GM19035 (cell line): ENCODE measurements around the gene ZBTB43.
A peak's percentile ranks its signal among the peaks of the same experiment; 100 is the strongest.
"Not testable (repeated sequence)": the region's sequence is repeated elsewhere in the genome, so short reads cannot be mapped to it uniquely, and the experiment has no call there.

Source experiments
- ATAC-seq: cut with Tn5 transposase; IDR thresholded peaks from one replicate; pipeline ENCODE4 v1.9.1; 2021; ENCODE audit not compliant: unreplicated experiment

Gene ZBTB43, protein sequence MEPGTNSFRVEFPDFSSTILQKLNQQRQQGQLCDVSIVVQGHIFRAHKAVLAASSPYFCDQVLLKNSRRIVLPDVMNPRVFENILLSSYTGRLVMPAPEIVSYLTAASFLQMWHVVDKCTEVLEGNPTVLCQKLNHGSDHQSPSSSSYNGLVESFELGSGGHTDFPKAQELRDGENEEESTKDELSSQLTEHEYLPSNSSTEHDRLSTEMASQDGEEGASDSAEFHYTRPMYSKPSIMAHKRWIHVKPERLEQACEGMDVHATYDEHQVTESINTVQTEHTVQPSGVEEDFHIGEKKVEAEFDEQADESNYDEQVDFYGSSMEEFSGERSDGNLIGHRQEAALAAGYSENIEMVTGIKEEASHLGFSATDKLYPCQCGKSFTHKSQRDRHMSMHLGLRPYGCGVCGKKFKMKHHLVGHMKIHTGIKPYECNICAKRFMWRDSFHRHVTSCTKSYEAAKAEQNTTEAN

DNA sequence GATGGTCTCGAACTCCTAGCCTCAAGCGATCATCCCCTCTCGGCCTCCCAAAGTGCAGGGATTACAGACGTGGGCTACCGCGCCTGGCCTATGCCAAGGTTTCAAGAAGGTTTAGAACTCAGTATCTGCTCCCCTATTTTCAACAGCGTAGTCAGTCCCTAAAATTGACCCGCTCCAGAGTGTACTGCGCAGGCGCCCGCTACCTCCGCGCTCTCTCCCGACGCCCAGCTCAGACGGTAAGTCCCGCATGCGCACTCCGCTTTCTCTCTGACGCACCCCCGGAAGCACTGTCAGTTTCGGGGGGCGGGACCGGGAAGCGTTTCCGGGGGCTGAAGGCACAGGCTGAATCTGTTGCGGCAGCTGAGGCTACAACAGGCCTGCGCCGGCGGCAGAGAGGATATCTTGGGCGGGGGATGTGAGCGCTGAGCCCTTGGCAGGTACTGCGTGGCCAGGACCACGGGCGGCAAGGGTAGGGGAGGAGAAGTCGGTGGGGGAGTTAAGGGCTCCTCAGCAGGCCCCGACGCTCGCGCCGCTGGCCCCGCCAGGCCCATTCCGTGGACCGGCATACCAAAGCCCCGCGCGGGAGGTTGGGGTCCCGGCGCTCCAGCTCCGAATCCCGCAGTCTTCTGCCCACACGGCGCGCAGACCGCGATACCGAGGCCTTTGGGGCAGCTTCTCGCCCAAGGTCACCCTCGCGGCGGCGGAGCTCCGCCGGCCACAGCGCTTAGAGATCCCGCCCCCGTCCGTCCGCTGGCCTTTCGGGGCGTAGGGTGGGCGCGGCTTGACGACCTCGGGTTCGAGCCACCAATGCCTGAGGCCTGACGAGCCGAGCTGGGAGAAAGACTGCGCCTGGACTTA is at the start of gene ZBTB43:
ZBTB43 (plus strand) TSS at position 345 of the 858 bp plus-strand sequence. CDS start 27,470 bp downstream, outside the sequence.
- ATAC-seq: peak; percentile 82

DNA sequence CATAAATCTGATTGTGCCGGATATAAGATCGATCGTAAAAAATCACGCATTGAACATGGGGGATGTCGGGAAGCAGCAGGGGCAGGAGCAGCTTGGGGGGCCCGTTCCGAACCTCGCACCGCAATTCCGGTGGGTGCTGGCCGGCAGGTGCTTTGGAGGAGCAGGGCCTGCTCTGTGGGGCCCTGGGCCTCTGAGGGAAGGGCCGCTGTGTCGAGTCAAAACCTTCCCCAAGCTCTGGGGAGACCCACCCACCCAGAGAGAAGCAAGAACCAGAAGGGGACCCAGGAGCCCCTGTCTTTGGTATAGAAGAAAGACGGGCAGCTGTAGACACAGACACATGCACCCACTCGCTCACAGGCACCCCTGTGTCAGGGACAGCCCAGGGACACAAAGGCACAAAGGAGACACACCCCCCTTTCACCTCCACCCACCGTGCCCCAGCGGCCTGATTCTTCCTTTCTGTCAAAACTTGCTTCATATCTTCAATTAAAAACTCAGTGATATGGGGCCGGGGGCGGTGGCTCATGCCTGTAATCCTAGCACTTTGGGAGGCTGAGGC is 49.4 kb upstream of the ZBTB43 start:
- no peak for ATAC-seq

DNA sequence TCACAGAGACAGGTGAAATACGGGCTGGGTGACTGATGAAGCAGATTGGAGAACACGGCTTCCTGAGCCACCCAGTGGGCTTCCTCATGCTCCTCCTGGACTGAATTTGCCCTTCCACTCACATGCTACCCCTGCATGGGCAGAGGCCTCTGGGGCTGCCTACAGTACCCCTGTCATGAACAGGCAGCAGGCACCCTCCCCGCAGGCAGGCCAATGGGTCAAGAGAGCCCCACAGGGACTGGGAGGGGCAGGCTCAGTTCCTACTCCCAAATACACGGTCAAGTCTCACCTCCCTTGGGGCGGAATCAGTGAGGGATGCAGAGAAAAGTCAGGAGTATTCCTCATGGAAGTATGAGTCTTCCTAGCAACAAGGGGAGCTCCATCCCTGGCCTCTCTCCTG is 48.6 kb upstream of the ZBTB43 start:
- no peak for ATAC-seq

DNA sequence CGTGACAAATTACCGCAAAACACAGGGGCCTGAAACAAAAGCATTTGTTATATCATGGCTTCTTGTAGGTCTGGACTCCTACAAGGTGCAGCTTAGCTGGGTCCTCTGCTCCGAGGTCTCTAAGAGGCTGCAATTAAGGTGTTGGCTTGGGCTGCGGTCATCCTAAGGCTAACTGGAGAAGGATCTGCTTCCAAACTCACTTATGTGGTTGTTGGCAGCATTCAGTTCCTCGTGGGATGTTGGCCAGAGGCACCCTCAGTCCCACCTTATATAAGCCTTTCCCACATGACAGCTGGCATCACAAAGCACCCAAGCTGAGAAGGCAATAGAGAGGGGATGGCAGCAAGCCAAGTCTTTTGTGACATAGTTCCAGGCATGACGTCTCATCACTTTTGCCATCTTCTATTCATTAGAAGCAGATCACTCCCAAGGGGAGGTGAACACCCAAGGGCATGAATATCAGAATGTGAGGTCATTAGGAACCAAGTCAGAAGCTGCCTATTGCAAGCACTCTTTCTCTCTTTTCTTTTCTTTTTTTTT is 47.9 kb upstream of the ZBTB43 start:
- ATAC-seq: no peak

DNA sequence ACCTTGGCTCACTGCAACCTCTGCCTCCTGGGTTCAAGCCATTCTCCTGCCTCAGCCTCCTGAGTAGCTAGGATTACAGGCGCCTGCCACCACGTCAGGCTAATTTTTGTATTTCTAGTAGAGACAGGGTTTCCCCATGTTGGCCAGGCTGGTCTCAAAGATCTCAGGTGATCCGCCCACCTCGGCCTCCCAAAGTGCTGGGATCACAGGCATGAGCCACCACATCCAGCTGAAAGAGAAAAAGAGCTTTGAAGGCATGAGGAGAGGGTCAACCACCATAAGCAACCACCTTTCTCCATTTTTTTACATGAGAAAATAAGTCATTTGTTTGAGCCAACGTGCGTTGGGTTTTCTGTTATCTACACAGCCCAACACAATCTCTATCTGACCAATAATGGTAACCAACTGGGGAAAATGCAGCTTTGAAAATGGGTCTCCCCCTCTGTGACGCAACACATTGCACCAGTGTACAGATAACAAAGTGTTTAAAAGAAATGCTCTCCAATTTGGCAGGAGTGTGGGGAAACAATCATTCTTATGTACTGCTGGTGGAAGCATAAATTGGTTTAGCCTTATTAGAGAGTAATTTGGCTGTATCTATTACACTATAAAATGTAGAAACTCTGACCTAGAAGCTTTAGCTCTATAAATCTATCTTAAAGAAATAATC is 45.8 kb upstream of the ZBTB43 start:
- ATAC-seq: no peak

DNA sequence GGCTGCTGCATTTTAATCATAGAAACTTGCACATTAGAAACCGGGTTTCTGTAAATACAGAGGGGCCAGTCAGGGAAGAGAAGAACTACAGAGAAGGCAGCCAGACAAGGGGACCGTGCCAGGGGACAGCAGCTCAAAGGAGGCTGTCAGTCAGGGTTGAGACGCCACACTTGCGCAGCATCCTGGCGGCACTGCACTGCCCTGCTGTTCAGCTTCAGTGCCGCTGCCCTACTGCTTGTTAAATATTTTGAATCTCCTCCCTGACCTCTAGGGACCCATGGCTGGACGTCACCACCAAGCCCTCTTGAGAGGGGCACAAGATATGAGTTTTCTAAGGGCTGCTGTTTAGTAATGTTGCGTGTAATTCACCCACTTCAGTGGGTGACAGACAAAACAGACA is 43.6 kb upstream of the ZBTB43 start:
- ATAC-seq: no peak

DNA sequence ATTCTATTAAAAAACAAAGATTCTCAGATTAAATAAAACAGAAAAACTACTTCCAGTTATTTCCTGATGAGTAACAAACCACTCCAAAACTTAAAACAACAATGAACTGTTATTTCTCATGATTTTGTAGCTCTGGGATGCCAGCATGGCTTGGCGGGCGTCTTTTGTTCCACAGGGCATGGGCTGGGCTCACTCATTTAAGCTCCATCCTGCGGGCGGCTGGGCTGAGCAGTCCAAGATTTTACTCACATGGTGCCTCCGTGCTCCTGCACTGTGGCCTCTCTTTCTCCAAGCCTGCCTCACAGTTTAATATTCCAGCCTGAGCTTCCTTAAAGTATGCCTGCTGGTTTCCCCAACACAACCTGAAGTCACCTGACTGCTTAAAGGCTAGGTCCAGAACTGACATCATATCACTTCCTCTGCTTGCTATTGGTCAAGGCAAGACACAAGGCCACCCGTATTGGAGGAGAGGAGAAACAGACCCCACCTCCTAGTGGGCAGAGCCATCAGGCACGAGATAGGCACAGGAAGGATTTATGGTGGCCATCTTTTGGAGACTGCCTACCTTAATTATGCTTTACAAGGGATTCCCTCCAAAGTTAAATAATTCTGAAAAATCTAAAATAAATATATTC is 41.6 kb upstream of the ZBTB43 start:
- ATAC-seq: no peak

DNA sequence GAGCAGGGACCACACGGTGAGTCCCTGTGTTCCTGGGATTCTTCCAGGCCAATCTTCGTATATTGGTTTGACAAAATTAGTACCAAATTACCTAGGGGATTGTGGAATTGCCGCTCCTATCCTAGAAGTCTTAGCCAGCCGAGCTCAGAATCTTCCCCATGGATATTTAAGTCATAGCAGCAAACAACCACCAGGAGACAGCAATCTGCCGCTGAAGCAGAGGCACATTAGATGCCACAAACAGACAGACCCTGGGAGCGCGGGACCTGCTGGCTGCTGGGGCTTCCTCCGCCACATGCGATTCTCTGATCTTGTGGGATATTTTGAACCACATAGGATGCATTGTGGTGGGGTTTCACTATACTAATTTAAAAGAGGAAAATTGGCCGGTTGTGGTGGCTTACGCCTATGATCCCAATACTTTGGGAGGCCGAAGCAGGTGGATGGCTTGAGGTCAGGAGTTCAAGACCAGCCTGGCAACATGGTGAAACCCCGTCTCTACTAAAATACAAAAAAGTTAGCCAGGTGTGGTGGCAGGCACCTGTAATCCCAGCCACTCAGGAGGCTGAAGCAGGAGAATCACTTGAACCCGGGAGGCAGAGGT is 31.7 kb upstream of the ZBTB43 start:
- ATAC-seq: no peak

DNA sequence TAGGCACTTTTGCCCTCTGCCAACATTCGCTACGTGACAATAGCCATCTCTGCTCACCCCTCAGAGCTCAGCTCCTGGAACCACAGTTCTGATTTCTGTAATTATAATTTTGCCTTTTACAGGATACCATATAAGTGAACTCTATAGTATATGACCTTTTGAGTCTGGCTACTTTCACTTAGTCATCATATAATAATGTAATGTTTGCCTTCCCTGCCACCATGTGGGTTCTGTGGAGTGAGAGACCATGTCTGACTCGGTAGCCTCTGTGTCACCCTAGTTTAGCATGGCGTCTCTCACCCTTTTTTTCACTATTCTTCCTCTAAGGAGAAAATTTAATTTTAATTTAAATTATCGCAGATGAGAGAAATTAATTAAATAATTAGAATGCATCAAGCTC is 28.9 kb upstream of the ZBTB43 start:
- ATAC-seq: no peak

DNA sequence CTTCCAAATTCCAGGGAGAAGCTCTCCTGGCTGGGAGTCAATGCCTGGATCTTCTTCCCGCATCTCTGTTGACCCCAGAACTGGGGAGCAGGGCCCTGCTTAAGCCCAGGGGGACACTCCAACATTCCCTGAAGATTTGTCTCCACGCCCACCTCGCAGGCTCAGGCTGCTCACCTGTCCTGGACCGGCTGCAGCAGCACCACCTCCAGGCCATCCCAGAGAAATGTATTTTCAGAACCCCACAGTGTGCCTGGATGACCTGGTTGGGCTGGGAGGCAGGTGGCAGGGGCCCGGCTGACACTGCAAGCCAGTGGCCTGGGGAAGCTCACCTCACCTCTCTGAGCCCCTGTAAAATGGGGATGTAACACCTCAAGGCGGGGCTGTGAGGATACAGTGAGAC is 27.1 kb upstream of the ZBTB43 start:
- ATAC-seq: no peak

DNA sequence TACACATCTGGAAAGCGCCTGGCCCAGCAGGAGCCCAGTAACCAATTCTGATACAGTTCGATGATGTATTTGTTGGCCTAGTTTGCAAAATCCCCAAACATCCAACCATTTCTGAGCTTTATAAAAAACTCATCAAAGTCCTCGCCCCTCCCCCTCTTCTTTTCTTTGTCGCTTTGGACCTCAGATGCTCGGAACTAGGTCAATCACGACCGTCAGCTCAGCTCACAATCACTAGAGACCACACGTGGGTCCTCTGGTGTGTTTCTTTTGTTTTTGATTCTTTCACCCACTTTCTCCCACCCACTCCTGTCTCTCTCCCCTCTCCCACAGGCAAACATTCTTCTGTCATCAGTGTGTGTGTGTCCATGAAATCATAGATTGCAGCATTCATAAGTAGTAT is 26.7 kb upstream of the ZBTB43 start:
- ATAC-seq: no peak

DNA sequence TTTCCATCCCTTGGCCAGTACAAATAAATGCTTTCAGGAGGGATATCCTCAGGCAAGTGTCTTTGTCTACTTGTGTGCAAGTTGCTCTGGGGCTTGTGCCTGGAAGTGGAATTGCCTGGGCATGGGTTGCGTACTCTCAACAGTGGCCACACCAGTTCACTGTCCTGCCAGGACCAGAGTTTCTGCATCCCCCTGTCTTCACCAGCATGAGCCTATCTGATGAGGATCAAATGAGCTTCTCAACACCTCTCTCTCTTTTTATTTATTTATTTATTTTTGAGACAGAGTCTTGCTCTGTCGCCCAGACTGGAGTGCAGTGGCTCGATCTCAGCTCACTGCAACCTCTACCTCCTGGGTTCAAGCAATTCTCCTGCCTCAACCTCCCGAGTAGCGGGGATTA is 26.1 kb upstream of the ZBTB43 start:
- ATAC-seq: not testable (repeated sequence)

DNA sequence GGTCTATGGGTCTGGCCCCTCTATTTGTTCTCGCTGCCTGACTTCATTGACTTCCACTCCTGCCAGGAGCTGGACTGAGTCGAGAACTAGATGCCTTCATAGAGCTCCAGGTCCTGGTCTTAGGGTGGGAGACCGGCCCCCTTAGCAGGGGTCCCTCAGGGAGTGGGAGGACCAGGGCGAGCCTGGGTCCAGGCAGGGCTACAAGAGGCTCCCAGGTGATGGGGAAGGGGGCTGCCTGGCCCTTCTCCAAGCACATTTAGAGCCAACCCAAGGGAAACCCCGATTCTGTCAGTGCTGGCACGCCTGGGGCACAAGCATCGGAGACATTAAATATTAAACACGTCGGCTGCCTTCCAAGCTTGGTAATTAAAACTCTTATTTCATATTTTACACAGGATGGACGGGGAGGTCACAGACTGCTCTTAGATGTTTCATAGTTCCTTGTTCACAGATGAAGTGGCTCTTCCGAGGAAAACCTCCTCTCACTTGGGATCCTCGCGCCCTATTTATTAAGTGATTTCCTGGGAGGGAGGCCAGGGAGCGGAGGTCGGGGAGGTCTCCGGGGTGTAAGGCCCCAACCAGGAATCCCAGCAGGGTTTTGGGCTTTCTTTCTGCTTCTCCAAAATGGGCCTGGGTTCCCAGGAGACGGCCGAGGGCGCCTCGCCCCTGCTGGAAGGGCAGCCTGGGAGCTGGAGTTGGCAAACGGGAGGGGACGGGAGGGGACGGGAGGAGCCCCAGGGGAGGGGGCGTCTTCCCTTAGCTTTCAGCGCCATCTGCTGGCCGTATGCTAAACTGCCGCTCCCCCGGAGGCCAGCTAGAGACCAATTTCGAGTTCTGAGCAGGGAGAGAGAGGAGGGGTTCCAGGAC is 23.4 kb upstream of the ZBTB43 start:
- ATAC-seq: no peak

DNA sequence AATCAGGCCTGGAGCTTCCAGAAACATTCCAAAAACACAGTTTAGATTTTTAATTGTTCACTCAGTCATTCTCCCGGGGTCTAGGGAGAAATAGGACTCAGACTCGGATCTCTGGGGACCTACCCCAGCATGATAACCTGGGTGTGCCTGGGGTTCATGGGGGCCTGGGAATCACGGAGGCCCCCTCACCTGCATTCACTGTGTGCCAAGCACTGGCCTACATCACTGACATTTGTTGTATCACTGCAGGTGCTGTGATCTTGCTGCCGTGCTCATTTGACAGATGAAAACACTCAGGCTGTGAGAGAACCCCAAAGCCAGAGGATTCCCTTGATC is 22.8 kb upstream of the ZBTB43 start:
- no peak for ATAC-seq

DNA sequence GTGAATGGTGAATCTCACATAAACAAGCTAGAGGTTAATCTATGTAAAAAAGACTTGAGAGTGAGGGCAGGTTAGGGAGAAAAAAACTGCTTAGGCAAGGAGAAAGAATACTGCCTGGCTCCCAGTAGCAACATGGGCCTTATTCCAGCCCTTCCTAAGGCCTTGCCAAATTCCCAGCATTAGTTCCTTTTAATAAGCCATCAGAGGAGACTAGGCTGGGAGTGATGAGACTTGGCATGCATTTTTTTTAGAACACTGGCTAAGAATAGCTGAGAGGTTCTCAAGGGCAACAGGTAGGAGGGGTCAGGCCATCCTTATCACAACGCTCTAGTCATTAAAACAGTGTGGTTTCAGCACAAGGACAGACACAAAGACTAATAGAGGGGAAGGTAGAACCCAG is 20.9 kb upstream of the ZBTB43 start:
- ATAC-seq: no peak

DNA sequence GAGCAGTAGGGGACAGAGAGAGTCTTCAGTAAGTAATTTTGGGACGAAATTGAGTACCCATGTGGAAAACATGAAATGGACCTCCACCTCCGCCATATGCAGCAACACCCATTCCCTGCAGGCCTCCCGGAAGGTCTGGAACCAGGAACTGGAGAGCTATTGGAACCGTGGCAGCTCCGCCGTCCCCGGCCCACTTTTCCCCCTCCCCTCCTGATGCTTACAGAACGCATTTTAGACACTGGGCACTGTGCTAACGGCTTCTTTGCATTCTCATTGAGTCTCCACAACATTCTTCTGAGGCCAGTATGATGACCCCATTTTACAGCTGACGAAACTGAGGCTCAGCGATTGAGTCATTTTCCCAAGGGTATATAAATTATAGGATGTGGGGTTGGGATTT is 20.4 kb upstream of the ZBTB43 start:
- ATAC-seq: no peak

DNA sequence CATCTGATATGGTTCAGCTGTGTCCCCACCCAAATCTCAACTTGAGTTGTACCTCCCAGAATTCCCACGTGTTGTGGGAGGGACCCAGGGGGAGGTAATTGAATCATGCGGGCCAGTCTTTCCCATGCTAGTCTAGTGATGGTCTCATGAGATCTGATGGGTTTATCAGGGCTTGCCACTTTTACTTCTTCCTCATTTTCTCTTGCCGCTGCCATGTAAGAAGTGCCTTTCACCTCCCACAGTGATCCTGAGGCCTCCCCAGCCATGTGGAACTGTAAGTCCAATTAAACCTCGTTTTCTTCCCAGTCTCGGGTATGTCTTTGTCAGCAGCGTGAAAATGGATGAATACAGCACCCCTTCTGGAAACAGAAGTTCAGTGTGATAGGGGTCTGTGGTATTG is 20.0 kb upstream of the ZBTB43 start:
- not testable (repeated sequence) for ATAC-seq

DNA sequence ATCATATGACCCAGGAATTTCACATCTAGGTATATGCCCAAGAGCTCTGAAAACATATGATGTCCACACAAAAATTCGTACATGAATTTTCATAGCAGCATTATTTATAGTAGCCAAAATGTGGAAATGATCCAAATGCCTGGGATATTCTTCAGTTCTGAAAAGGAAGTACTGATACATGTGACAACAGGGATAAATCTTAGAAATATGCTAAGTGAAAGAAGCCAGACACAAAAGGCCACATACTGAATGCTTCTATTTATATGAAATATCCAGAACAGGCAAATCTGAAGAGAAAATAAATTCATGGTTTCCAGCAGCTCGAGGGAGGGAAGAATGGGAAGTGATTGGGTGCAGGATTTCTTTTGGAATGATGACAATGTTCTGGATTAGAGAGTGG is 16.8 kb upstream of the ZBTB43 start:
- ATAC-seq: no peak

DNA sequence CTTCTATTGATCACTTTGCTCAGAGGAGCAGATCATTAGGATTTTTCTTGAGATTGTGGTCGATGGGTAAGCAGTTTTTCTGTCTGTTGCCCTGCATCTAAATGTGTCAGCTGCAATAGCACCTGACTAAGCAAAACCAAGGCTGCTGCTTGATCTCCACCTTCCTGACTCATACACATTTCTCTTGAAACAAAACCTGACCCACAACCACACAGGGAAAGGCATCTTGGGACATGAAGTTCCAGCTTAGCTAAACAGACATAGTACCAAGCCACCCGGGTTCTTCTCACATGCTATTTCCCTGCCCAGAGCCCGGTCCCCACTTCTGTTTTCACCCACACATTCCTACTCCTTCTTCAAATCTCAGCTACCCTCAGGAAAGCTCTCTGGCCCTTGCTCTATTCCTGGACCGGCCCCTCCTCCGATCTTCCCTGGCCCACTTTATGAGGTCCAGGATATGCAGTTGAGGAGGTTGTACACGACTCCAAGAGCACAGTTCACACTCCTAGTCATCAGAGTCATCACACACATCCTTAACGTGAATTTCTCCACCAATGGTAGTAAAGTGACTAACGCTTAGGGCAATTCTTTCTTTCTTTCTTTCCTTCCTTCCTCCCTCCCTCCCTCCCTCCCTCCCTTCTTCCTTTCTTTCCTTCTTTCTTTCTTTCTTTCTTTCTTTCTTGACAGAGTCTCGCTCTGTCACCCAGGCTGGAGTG is 16.0 kb upstream of the ZBTB43 start:
- ATAC-seq: no peak
